GM23338 (cell line): ENCODE measurements around the gene HOMER1.
"Not testable (repeated sequence)": the region's sequence is repeated elsewhere in the genome, so short reads cannot be mapped to it uniquely, and the experiment has no call there.

ENCODE experiments used
- CTCF ChIP-seq, 2 experiments: fragments of 200-600 bp in 1 of 2; sonication (generic) in 1 of 2; conservative IDR thresholded peaks; 2 replicates each; pipeline versions ENCODE4 v1.5.1 to v1.6.1; 2016 to 2017; ENCODE audit warnings: antibody characterized with exemption in 2 of 2, low read depth in 2 of 2, mild to moderate bottlenecking in 2 of 2, moderate library complexity in 1 of 2
- ETS1 ChIP-seq: IDR thresholded peaks from 2 replicates; pipeline ENCODE4 v1.6.1; 2016; ENCODE audit warnings: antibody characterized with exemption
- EZH2 ChIP-seq: fragments of 200-600 bp; sonication (generic); IDR thresholded peaks from one replicate; pipeline ENCODE4 v1.8.0; 2017; ENCODE audit warnings: antibody characterized with exemption, mild to moderate bottlenecking, low read depth; ENCODE audit not compliant: unreplicated experiment
- EZH2phosphoT487 ChIP-seq: fragments of 200-600 bp; sonication (generic); IDR thresholded peaks from one replicate; pipeline ENCODE4 v1.8.1; 2018; ENCODE audit warnings: antibody characterized with exemption; ENCODE audit not compliant: unreplicated experiment
- POLR2AphosphoS5 ChIP-seq: IDR thresholded peaks from 2 replicates; pipeline ENCODE4 v1.6.1; 2016; ENCODE audit warnings: antibody characterized with exemption, low read depth
- REST ChIP-seq: IDR thresholded peaks from one replicate; pipeline ENCODE4 v1.6.1; 2018; ENCODE audit warnings: antibody characterized with exemption; ENCODE audit not compliant: unreplicated experiment

GRCh38 chr5:79516331-79516730, 2.4 kb upstream of the HOMER1 start:
- not testable (repeated sequence) for TF ChIP-seq EZH2; CTCF (conservative IDR thresholded peaks at IDR 0.05; ENCODE audit: low read depth in 2 of 2); POLR2AphosphoS5; EZH2phosphoT487; REST; ETS1
